Neutrophil (primary cell): ENCODE results near the gene LYZL1.
"Not testable (repeated sequence)": the region's sequence is repeated elsewhere in the genome, so short reads cannot be mapped to it uniquely, and the experiment has no call there.

ENCODE experiments used
- H3K27ac ChIP-seq: fragments of 200-600 bp; sonication (generic); 2 replicates; pipeline ENCODE4 v1.5.1; 2016; ENCODE audit warnings: mild to moderate bottlenecking, moderate library complexity
- H3K27me3 ChIP-seq: fragments of 200-600 bp; sonication (generic); 2 replicates; pipeline ENCODE4 v1.6.0; 2016; ENCODE audit warnings: mild to moderate bottlenecking
- H3K36me3 ChIP-seq: fragments of 200-600 bp; sonication (generic); 2 replicates; pipeline ENCODE4 v1.5.1; 2017
- H3K4me1 ChIP-seq, 2 experiments: fragments of 200-600 bp in 1 of 2; sonication (generic) in 1 of 2; 1 replicate in 1 of 2; 2 replicates in 1 of 2; pipeline versions ENCODE4 v1.5.1 to v1.6.1; 2013 to 2016; ENCODE audit warnings: low read depth in 1 of 2, low read length in 1 of 2, mild to moderate bottlenecking in 1 of 2, moderate library complexity in 1 of 2; ENCODE audit not compliant: control insufficient read depth in 1 of 2, insufficient read depth in 1 of 2
- H3K4me3 ChIP-seq, 2 experiments: fragments of 200-600 bp in 1 of 2; sonication (generic) in 1 of 2; 1 replicate in 1 of 2; 2 replicates in 1 of 2; pipeline ENCODE4 v1.5.1; 2013 to 2016; ENCODE audit warnings: low read depth in 1 of 2, low read length in 1 of 2, mild to moderate bottlenecking in 1 of 2, moderate library complexity in 1 of 2
- H3K9me3 ChIP-seq: fragments of 200-600 bp; sonication (generic); 2 replicates; pipeline ENCODE4 v1.5.1; 2016
- CTCF ChIP-seq: fragments of 200-600 bp; sonication (generic); IDR thresholded peaks from 2 replicates; pipeline ENCODE4 v1.5.1; 2016; ENCODE audit warnings: antibody characterized with exemption

LYZL1 gene

DNA sequence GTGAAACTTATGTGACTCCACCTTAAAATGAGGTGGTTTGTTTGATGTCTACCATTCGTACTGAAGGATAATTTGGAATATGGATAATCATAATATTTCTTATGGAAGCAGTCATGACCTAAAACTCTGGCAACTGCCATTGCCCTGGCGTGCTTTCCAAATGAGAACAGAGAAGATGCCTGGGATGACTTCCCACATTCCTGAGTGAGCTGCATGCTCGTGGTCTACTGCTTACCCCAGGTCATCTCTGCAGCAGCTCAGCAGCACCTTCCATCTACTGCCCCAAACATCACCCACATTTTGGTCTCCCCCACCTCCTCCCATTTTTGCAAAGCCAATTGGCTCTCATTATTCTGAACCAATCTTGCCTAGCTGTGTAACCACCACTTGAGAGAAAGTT is 40.1 kb downstream of the LYZL1 start:
- Histone ChIP-seq H3K27ac (no peak overlapping the region), H3K36me3 (no peaks in the 10 kb centered on the region), H3K4me1 (no peaks in the 10 kb centered on the region), H3K9me3 (no peaks in the 10 kb centered on the region), H3K27me3 (peaks cover 7% of the 10 kb centered on the region), H3K4me3 (no peak overlapping the region)
- TF ChIP-seq CTCF: no peak

GRCh38 chr10:29329420-29329819 is 40.5 kb downstream of the LYZL1 start:
- Histone ChIP-seq H3K36me3 (no peaks in the 10 kb centered on the region), H3K4me1 (no peaks in the 10 kb centered on the region), H3K27ac (no peak overlapping the region), H3K9me3 (no peaks in the 10 kb centered on the region), H3K4me3 (no peak overlapping the region), H3K27me3 (peaks cover 6% of the 10 kb centered on the region)
- no peak for TF ChIP-seq CTCF

DNA sequence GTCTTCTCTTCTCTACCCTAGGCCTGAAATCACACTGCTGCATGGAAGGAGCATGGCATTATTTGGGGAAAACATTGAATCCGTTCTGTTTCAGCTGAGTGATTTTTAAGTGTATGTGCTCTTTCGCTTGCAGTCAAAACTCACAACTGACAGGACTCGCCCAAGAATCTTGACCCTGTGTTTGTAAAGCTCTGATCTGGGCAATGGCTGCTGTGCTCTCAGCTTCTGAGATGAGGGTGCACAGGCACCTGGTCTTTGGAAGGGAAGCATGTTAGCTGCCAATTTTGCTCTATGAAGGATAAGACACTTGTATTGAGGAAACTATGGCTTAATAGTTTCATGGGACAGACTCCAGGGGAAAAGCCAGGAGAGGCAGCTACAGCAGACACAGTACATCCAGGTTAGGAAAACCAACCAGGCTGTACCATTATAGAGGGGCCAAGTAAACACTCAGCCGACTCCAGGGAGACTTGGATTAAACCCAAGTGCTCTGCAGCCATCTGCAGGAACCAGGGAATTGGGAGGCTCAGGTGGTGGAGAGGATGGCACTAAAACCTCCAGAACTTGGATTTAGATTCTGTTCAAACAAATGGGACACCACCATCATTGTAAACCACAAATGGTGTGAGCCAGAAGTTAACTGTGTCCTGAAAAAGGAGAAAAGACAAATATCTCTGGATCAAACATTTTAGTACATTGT is 43.3 kb downstream of the LYZL1 start:
- Histone ChIP-seq H3K9me3 (no peaks in the 10 kb centered on the region), H3K36me3 (no peaks in the 10 kb centered on the region), H3K4me1 (no peaks in the 10 kb centered on the region), H3K27me3 (peaks cover 6% of the 10 kb centered on the region), H3K4me3 (no peak overlapping the region), H3K27ac (no peak overlapping the region)
- no peak for TF ChIP-seq CTCF

- no peaks in the 10 kb centered on the region for H3K9me3 ChIP-seq
- no peaks in the 10 kb centered on the region for H3K36me3 ChIP-seq
- no peak for TF ChIP-seq CTCF
- peaks cover 5% of the 10 kb centered on the region for H3K27me3 ChIP-seq
- no peak overlapping the region for H3K27ac ChIP-seq
- H3K4me3 ChIP-seq: no peak overlapping the region
- no peaks in the 10 kb centered on the region for H3K4me1 ChIP-seq
Observed at GRCh38 chr10:29332761-29333148, 43.9 kb downstream of the LYZL1 start.

- H3K36me3 ChIP-seq, H3K9me3 ChIP-seq, H3K27ac ChIP-seq, H3K4me1 ChIP-seq, H3K4me3 ChIP-seq, H3K27me3 ChIP-seq: not testable (repeated sequence)
Observed at GRCh38 chr10:29337526-29337925, 48.7 kb downstream of the LYZL1 start.

GRCh38 chr10:29343607-29344038 is 54.8 kb downstream of the LYZL1 start:
- no peaks in the 10 kb centered on the region for H3K9me3 ChIP-seq
- H3K27me3 ChIP-seq: peaks cover 12% of the 10 kb centered on the region
- no peaks in the 10 kb centered on the region for H3K36me3 ChIP-seq
- no peaks in the 10 kb centered on the region for H3K4me1 ChIP-seq
- no peak overlapping the region for H3K4me3 ChIP-seq
- TF ChIP-seq CTCF: no peak
- H3K27ac ChIP-seq: no peak overlapping the region
